Thyroid gland (tissue), 4 donors: Measurements from ENCODE around the gene RNF113B.

Source experiments
- CTCF ChIP-seq, 6 experiments: fragments of 200-600 bp in 3 of 6; fragments of 450-650 bp in 3 of 6; sonication (generic) in 3 of 6; IDR thresholded peaks; one replicate each; pipeline ENCODE4 v1.5.1; 2016 to 2019; ENCODE audit warnings: antibody characterized with exemption in 6 of 6, mild to moderate bottlenecking in 2 of 6, inconsistent platforms in 1 of 6, moderate library complexity in 1 of 6
- POLR2A ChIP-seq, 2 donors: fragments of 450-650 bp; IDR thresholded peaks; one replicate each; pipeline ENCODE4 v1.6.1; 2017; ENCODE audit warnings: antibody characterized with exemption in 2 of 2, mild to moderate bottlenecking in 2 of 2, moderate library complexity in 1 of 2

- TF ChIP-seq CTCF (IDR thresholded peaks at IDR 0.05) (no peak), POLR2A (IDR thresholded peaks at IDR 0.05) (no peak)
Observed at GRCh38 chr13:98184792-98185191, 7.7 kb upstream of the RNF113B start.
